Measurements from ENCODE around the gene TMEM59. TPM values are rescaled to one million over a fixed set of nuclear protein-coding genes. Genes with fewer than 3 reads are reported as not detected.

TMEM59 gene
- total RNA-seq, 4 donors from 2014 or later: 231 to 408 (median 355) TPM

GRCh38 chr1:53979712-53980450 is 73.1 kb downstream of the TMEM59 start:
- ATAC-seq (ENCODE audit: low FRiP score): no peak
- no peak for DNase-seq (ENCODE audit: low spot score)
- no peak for TF ChIP-seq CTCF (IDR thresholded peaks at IDR 0.05)

Small RNA genes lying within 50 kb of the gene (small RNA-seq; reads per million reads assigned to genes)
- not detected for gene AL353898.1
- not detected for gene AL353898.2

Other genes starting within 250 kb of the TMEM59 start
- gene NDC1, start 214.9 kb downstream of the TMEM59 start, total RNA-seq: 10 to 100 TPM in 3 of 4 donors, 1 to 10 TPM in 1; 9.2 to 16.3 (median 11.8) TPM
- 10 to 100 TPM; 14.8 to 29.4 (median 21.0) TPM for gene YIPF1, start 163.4 kb downstream of the TMEM59 start, total RNA-seq
- not detected for gene DIO1, start 159.0 kb downstream of the TMEM59 start, total RNA-seq
- 10 to 100 TPM; 11.6 to 24.6 (median 15.5) TPM for gene IFT25, start 107.5 kb downstream of the TMEM59 start, total RNA-seq
- 10 to 100 TPM; 12.6 to 22.8 (median 16.7) TPM for gene LRRC42, start 106.9 kb downstream of the TMEM59 start, total RNA-seq
- gene LDLRAD1, start 35.0 kb downstream of the TMEM59 start, total RNA-seq: not detected
- 1 to 10 TPM; 1.6 to 6.8 (median 3.7) TPM for gene TCEANC2, start 404 bp upstream of the TMEM59 start, total RNA-seq
- under 1 TPM in 1 of 4 donors, not detected in 3; 0.19 TPM for gene CDCP2, start 99.8 kb upstream of the TMEM59 start, total RNA-seq
- gene CYB5RL, start 146.8 kb upstream of the TMEM59 start, total RNA-seq: 1 to 10 TPM; 3.1 to 7.1 (median 4.1) TPM
- gene MRPL37, start 147.0 kb upstream of the TMEM59 start, total RNA-seq: 10 to 100 TPM; 53.2 to 84.9 (median 56.9) TPM

Measured in omental fat pad (tissue), 4 donors.